Spleen (tissue), 7 donors: ENCODE data around the gene CMYA5.

Experiments
- POLR2A ChIP-seq, 3 donors: fragments of 450-650 bp; IDR thresholded peaks; one replicate each; pipeline ENCODE4 v1.5.1; 2017; ENCODE audit warnings: antibody characterized with exemption in 3 of 3, mild to moderate bottlenecking in 1 of 3
- POLR2AphosphoS5 ChIP-seq, 3 donors: sonication (generic); formaldehyde crosslinking; IDR thresholded peaks; one replicate each; pipeline ENCODE4 v1.5.1; 2017; ENCODE audit warnings: antibody characterized with exemption in 3 of 3
- TF ChIP-seq, protein P1 (sequence below), 11 experiments: fragments of 200-600 bp in 7 of 11; fragments of 450-650 bp in 4 of 11; sonication (generic) in 4 of 11; IDR thresholded peaks in 8 of 11; conservative IDR thresholded peaks in 3 of 11; 1 replicate in 7 of 11; 2 replicates in 4 of 11; pipeline versions ENCODE4 v1.4.0 to v1.8.0; 2016 to 2021; ENCODE audit warnings: antibody characterized with exemption in 11 of 11, inconsistent platforms in 4 of 11, mild to moderate bottlenecking in 1 of 11
- donor health status: DM: no; HTN: no; CAD: no; lungs with moderate emphysema.
- donor health status: DM: no; HTN: no; CAD: no.
- donor health status: DM: no; HTN: no; CAD: no.

DNA sequence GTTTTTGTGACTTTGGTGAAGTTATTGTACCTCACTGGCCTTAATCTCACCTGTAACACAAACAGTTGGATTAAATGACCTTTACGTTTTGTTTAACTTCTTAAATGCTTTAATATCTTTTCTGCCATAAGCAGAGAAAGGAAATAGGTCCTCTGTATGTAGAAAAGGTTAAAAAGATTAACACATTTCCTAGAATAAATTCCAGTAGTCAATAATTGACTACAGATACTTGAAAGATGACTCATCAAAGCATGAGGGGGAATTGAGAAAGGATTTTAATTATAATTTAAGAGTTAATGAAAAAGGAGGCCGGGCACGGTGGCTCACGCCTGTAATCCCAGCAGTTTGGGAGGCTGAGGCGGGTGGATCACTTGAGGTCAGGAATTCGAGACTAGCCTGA lies 35.8 kb upstream of the CMYA5 start:
- TF ChIP-seq, protein P1, sequence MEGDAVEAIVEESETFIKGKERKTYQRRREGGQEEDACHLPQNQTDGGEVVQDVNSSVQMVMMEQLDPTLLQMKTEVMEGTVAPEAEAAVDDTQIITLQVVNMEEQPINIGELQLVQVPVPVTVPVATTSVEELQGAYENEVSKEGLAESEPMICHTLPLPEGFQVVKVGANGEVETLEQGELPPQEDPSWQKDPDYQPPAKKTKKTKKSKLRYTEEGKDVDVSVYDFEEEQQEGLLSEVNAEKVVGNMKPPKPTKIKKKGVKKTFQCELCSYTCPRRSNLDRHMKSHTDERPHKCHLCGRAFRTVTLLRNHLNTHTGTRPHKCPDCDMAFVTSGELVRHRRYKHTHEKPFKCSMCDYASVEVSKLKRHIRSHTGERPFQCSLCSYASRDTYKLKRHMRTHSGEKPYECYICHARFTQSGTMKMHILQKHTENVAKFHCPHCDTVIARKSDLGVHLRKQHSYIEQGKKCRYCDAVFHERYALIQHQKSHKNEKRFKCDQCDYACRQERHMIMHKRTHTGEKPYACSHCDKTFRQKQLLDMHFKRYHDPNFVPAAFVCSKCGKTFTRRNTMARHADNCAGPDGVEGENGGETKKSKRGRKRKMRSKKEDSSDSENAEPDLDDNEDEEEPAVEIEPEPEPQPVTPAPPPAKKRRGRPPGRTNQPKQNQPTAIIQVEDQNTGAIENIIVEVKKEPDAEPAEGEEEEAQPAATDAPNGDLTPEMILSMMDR (IDR thresholded peaks at IDR 0.05 in 8 of 11, conservative IDR thresholded peaks at IDR 0.05 in 3 of 11), result no peak
- TF ChIP-seq POLR2A (IDR thresholded peaks at IDR 0.05) (no peak), POLR2AphosphoS5 (IDR thresholded peaks at IDR 0.05) (no peak)
